Central memory CD4-positive, alpha-beta T cell (primary cell): ENCODE data around the gene NTNG2.

Source experiments
- DNase-seq: peaks from one replicate; pipeline ENCODE4 v3.0.0; 2022

Gene NTNG2

GRCh38 chr9:132175431-132175830, 13.6 kb downstream of the NTNG2 start:
- DNase-seq = no peak

- DNase-seq = no peak
Measured at GRCh38 chr9:132176338-132176737, 14.5 kb downstream of the NTNG2 start.

- DNase-seq = no peak
Measured at GRCh38 chr9:132181796-132182313, 20.0 kb downstream of the NTNG2 start.

- no peak for DNase-seq
Measured at GRCh38 chr9:132182314-132183091, 20.6 kb downstream of the NTNG2 start.

- no peak for DNase-seq
Measured at GRCh38 chr9:132183134-132183533, 21.3 kb downstream of the NTNG2 start.

- no peak for DNase-seq
Measured at GRCh38 chr9:132183715-132184114, 21.9 kb downstream of the NTNG2 start.

- DNase-seq = no peak
Measured at GRCh38 chr9:132184124-132184523, 22.3 kb downstream of the NTNG2 start.

GRCh38 chr9:132185073-132186009, 23.5 kb downstream of the NTNG2 start:
- no peak for DNase-seq

- no peak for DNase-seq
Measured at GRCh38 chr9:132187121-132187620, 25.3 kb downstream of the NTNG2 start.

- DNase-seq = no peak
Measured at GRCh38 chr9:132190966-132191365, 29.1 kb downstream of the NTNG2 start.

GRCh38 chr9:132192728-132193127, 30.9 kb downstream of the NTNG2 start:
- no peak for DNase-seq

- DNase-seq = no peak
Measured at GRCh38 chr9:132193227-132194124, 31.6 kb downstream of the NTNG2 start.

- no peak for DNase-seq
Measured at GRCh38 chr9:132194508-132194907, 32.6 kb downstream of the NTNG2 start.

GRCh38 chr9:132197315-132197714, 35.5 kb downstream of the NTNG2 start:
- no peak for DNase-seq

GRCh38 chr9:132197856-132198550, 36.1 kb downstream of the NTNG2 start:
- no peak for DNase-seq

GRCh38 chr9:132199056-132199455, 37.2 kb downstream of the NTNG2 start:
- no peak for DNase-seq

GRCh38 chr9:132200706-132201105, 38.8 kb downstream of the NTNG2 start:
- no peak for DNase-seq

- DNase-seq = no peak
Measured at GRCh38 chr9:132201139-132201538, 39.3 kb downstream of the NTNG2 start.

- no peak for DNase-seq
Measured at GRCh38 chr9:132201780-132202703, 40.2 kb downstream of the NTNG2 start.

- no peak for DNase-seq
Measured at GRCh38 chr9:132204883-132205282, 43.0 kb downstream of the NTNG2 start.

GRCh38 chr9:132207215-132207614, 45.4 kb downstream of the NTNG2 start:
- no peak for DNase-seq
